Caco-2 (cell line): ENCODE results near the gene KRT33A. TPM values are rescaled to one million over a fixed set of nuclear protein-coding genes. Genes with fewer than 3 reads are reported as not detected.
"Not testable (repeated sequence)": the region's sequence is repeated elsewhere in the genome, so short reads cannot be mapped to it uniquely, and the experiment has no call there.

Experiments used
- BruUV-seq: library from RNA; stranded (reverse); fragments of 400-500 nt; replicated peaks from 2 replicates; lab custom pipeline; 2021; lab: Mats Ljungman, UMichigan
- CTCF ChIA-PET: fragments of 300-600 bp; sonication (Branson Sonifier 250); formaldehyde crosslinking; loops from one replicate; lab custom pipeline; 2022; ENCODE audit warnings: antibody characterized with exemption; lab: Charles Lee
- POLR2A ChIA-PET: fragments of 300-600 bp; sonication (Branson Sonifier 250); formaldehyde crosslinking; loops from one replicate; lab custom pipeline; 2022; ENCODE audit warnings: antibody characterized with exemption; lab: Charles Lee
- DNase-seq, 2 experiments: peaks; one replicate each; pipeline versions ENCODE4 v3.0.0 to v3.0.0-alpha.2; 2020 to 2022
- H3K27me3 ChIP-seq: replicated peaks from 2 replicates; pipeline ENCODE4 v1.6.0; 2011; ENCODE audit warnings: low read length; ENCODE audit not compliant: control insufficient read depth, insufficient read depth
- H3K36me3 ChIP-seq: 2 replicates; pipeline ENCODE4 v1.5.1; 2011; ENCODE audit warnings: low read length; ENCODE audit not compliant: control insufficient read depth, insufficient read depth
- H3K4me1 ChIP-seq: fragments of 250-450 bp; sonication (Bioruptor Pico); 2 replicates; pipeline ENCODE4 v1.5.1; 2020; ENCODE audit warnings: mild to moderate bottlenecking
- H3K4me3 ChIP-seq: 2 replicates; pipeline ENCODE4 v1.5.1; 2011; ENCODE audit warnings: low read depth, mild to moderate bottlenecking, control low read depth, low read length
- H3K9me3 ChIP-seq: fragments of 250-450 bp; sonication (Bioruptor Pico); 2 replicates; pipeline ENCODE4 v1.5.1; 2020; ENCODE audit warnings: mild to moderate bottlenecking, moderate library complexity
- H3K27ac Mint-ChIP-seq: one replicate; pipeline ENCODE4 v1.8.0; 2022; ENCODE audit warnings: mixed read lengths; ENCODE audit not compliant: unreplicated experiment
- H3K27me3 Mint-ChIP-seq: one replicate; pipeline ENCODE4 v1.8.0; 2022; ENCODE audit warnings: mixed read lengths; ENCODE audit not compliant: insufficient read depth, unreplicated experiment
- H3K36me3 Mint-ChIP-seq: one replicate; pipeline ENCODE4 v1.8.0; 2022; ENCODE audit warnings: mild to moderate bottlenecking, mixed read lengths; ENCODE audit not compliant: insufficient read depth, unreplicated experiment
- H3K4me1 Mint-ChIP-seq: one replicate; pipeline ENCODE4 v1.8.0; 2022; ENCODE audit warnings: low read depth, mixed read lengths; ENCODE audit not compliant: unreplicated experiment
- H3K4me3 Mint-ChIP-seq: one replicate; pipeline ENCODE4 v1.8.0; 2022; ENCODE audit warnings: mild to moderate bottlenecking, moderate library complexity, mixed read lengths; ENCODE audit not compliant: unreplicated experiment
- H3K9me3 Mint-ChIP-seq: one replicate; pipeline ENCODE4 v1.8.0; 2022; ENCODE audit warnings: mixed read lengths; ENCODE audit not compliant: unreplicated experiment
- CTCF ChIP-seq, 2 experiments: fragments of 200-600 bp in 1 of 2; IDR thresholded peaks; 1 replicate in 1 of 2; 2 replicates in 1 of 2; pipeline versions ENCODE4 v1.5.1 to v1.8.0; 2011 to 2022; ENCODE audit warnings: antibody characterized with exemption in 1 of 2, control low read depth in 1 of 2, inconsistent platforms in 1 of 2, low read depth in 1 of 2, low read length in 1 of 2, mild to moderate bottlenecking in 1 of 2, moderate library complexity in 1 of 2; ENCODE audit not compliant: insufficient read depth in 1 of 2, severe bottlenecking in 1 of 2, unreplicated experiment in 1 of 2
- intact Hi-C: fragments of 100-400 bp; cut with micrococcal nuclease; formaldehyde crosslinking; loops from one replicate; pipeline ENCODE4 v1.10.0; 2022; ENCODE audit not compliant: unreplicated experiment
- total RNA-seq: library from RNA; stranded (reverse); gene quantifications from 2 replicates; pipeline ENCODE4 v1.2.3, GENCODE V29; 2022

KRT33A gene
- total RNA-seq, 1 experiment from 2014 or later, result not detected

DNA sequence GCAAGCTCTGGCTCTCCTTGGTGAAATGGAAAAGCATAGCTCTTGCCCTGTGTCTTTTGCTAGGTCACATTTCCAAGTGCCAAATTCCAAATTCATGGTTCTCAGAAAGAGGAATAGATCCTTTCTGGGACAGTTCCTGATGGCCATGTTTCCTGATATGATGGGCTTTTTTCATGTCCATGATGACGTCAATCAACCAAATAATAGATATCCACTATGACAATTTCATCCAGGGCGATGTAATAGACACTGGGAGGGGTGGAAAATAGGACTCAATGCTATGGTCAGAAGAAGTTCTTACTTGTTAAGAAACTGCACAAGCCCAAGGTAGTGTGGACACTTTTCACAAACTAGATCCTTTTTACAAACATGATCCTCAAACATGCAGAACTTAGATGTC is 549 bp upstream of the KRT33A start:
- CTCF ChIA-PET, result interaction anchor here (0.6 to 0.7 kb wide), 2 partner anchors 20 to 198 kb away, joined by 3 to 6 read pairs; no protein-coding TSS in a partner anchor
- H3K4me3 Mint-ChIP-seq, result no peak overlapping the region
- BruUV-seq, result no TSS peak

GRCh38 chr17:41347869-41348760 is 2.5 kb downstream of the KRT33A start:
- Histone ChIP-seq H3K36me3 (no peaks in the 10 kb centered on the region), H3K27me3 (no peaks in the 10 kb centered on the region), H3K4me1 (no peaks in the 10 kb centered on the region), H3K4me3 (no peak overlapping the region), H3K9me3 (no peaks in the 10 kb centered on the region)
- Mint-ChIP-seq H3K9me3 (peaks cover 15% of the 10 kb centered on the region), H3K27ac (no peak overlapping the region), H3K4me3 (no peak overlapping the region), H3K36me3 (no peaks in the 10 kb centered on the region), H3K27me3 (no peaks in the 10 kb centered on the region), H3K4me1 (no peaks in the 10 kb centered on the region)
- BruUV-seq, result no TSS peak
- intact Hi-C loops, result no loop called here
- ChIA-PET POLR2A (no interaction called here), CTCF (interaction anchor here (1.1 kb wide), 1 partner anchor 70 kb away, joined by 4 read pairs; no protein-coding TSS in a partner anchor)
- no peak for TF ChIP-seq CTCF (IDR thresholded peaks at IDR 0.05; ENCODE audit: insufficient read depth in 1 of 2, low read depth in 1 of 2, low read length in 1 of 2, severe bottlenecking in 1 of 2, unreplicated experiment in 1 of 2)
- DNase-seq, result no peak

More for the DNA sequence above, 549 bp upstream of the KRT33A start:
- H3K4me1 Mint-ChIP-seq, result no peaks in the 10 kb centered on the region
- no peaks in the 10 kb centered on the region for H3K27me3 ChIP-seq
- H3K27ac Mint-ChIP-seq, result no peak overlapping the region
- no peaks in the 10 kb centered on the region for H3K4me1 ChIP-seq
- H3K9me3 ChIP-seq, result no peaks in the 10 kb centered on the region
- no peaks in the 10 kb centered on the region for H3K27me3 Mint-ChIP-seq
- no peak for DNase-seq
- peaks cover 9% of the 10 kb centered on the region for H3K9me3 Mint-ChIP-seq
- no peak for TF ChIP-seq CTCF (IDR thresholded peaks at IDR 0.05; ENCODE audit: insufficient read depth in 1 of 2, low read depth in 1 of 2, low read length in 1 of 2, severe bottlenecking in 1 of 2, unreplicated experiment in 1 of 2)
- H3K4me3 ChIP-seq, result no peak overlapping the region
- intact Hi-C loops, result loop anchor here (10.0 kb wide), 1 partner anchor 64 kb away; no protein-coding TSS in a partner anchor
- POLR2A ChIA-PET, result no interaction called here
- no peaks in the 10 kb centered on the region for H3K36me3 Mint-ChIP-seq
- no peaks in the 10 kb centered on the region for H3K36me3 ChIP-seq

DNA sequence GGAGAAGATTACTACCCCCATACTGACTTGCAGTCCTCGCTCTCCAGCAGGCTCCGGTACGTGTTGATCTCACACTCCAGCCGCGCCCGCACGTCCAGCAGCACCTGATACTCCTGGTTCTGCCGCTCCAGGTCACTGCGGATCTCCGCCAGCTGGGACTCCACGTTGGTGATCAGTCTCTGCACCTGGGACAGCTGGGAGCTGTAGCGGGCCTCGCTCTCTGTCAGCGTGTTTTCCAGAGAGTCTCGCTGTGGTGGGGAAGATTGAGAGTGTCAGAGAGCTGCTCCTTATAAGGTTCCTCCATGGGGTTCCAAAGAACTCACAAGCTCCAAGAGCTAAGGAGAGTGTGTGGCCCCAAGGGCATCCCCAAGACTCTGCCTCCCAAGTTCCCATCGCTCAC is 4.2 kb downstream of the KRT33A start:
- H3K4me3 Mint-ChIP-seq, DNase-seq, H3K27me3 Mint-ChIP-seq, H3K27ac Mint-ChIP-seq, intact Hi-C loops, H3K4me1 Mint-ChIP-seq, H3K36me3 ChIP-seq, BruUV-seq, H3K27me3 ChIP-seq, H3K36me3 Mint-ChIP-seq, H3K9me3 ChIP-seq, H3K4me3 ChIP-seq, POLR2A ChIA-PET, H3K4me1 ChIP-seq, CTCF ChIA-PET: not testable (repeated sequence)
- H3K9me3 Mint-ChIP-seq, result peaks cover 10% of the 10 kb centered on the region
